LNCAP (cell line): ENCODE data around the gene LMNB1.

Experiments
- CTCF ChIP-seq: fragments of 450-650 bp; IDR thresholded peaks from 2 replicates; pipeline ENCODE4 v1.5.1; 2017; ENCODE audit warnings: mild to moderate bottlenecking

Gene LMNB1

DNA sequence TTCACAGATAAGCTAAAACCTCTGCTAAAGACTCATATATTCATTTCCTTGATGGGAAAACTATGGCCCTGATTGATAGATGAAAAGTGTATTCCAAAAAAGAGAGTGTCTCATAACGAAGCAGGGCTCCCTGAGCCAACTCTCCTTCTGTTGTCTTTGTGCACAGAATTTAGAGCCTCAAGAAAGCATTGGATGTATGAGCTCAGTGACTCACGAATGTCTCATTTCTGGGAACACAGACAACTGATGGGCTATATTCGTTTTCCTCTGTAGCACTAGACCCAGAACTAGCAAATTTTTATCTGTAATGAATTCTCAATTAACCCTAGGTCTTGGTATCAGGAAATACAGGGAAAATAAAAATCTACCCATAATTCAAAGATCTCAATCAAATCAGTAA is 88.4 kb downstream of the LMNB1 start:
- TF ChIP-seq CTCF: no peak

DNA sequence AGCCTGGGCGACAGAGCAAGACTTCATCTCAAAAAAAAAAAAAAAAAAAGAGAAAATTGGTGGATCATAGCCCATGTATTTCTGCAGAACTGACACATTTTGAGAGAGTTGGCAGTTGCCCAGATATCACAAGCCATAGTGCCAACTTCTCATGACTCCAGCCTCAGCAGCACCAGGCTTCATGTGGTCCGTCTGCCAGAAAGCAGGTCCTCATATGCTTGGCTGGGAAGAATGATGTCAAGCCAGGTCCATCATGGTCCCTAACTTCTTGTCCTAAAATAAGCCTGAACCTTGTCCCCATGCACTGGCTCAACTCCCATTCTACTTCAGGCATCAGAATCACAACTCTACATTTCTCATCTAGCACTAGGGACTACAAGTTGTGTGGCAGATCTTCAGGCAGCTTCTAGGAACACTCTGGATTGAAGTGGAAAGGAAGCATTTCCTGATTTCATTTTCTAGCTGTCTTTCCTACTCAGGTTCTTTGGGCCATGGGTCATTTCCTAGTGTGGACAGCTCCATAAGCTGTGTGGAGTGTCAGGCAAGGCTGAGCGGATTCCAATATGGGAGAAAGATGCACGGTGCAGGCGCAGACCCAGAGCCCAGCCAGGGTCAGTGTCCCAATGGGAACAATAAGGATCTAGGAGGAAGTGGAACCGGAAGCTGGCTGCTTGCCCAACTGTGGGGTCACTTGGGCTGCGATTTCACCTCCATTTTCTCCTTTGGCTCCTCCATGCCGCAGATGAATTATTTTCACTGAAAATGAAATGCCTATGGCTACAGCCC is 90.1 kb downstream of the LMNB1 start:
- TF ChIP-seq CTCF: no peak

- no peak for TF ChIP-seq CTCF
Observed at GRCh38 chr5:126868338-126869004, 91.5 kb downstream of the LMNB1 start.

DNA sequence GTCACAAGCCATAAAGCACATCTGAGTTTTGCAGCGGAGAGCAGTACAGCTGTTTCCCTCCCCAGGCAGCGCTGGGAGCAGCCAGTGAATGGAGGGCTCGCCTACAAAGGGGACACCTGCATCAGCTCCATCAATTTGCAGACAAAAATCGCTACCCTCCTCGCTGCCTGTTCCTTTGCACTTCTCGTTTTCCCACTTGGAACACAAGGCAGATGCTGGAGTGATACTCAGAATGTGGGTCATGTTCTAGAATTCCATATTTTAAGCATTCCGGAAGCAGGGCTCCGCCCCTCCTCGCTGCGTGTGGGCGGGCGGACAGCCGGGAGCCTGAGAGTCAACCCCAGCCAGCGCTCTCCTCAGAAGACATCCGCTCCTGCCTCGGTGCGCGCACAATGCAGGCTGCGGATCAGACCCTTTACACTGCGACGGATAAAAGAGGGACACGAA is 92.1 kb downstream of the LMNB1 start:
- no peak for TF ChIP-seq CTCF

DNA sequence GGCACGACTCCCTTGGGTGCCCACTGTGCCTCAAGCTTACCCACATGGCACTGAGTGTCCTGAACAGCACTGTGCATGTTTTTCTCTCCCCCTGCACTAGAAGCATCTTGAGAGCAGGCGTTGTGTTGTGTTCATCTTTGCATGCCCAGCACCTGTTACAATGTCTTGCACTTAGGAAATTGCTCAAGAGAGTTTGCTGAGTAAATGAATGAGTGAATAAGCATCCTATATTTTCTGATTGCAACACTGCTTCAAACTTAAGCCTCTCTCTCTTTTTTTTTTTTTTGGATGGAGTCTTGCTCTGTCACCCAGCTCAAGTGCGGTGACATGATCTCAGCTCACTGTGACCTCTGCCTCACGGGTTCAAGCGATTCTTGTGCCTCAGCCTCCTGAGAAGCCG is 94.5 kb downstream of the LMNB1 start:
- TF ChIP-seq CTCF: no peak

GRCh38 chr5:126872561-126873354 is 95.8 kb downstream of the LMNB1 start:
- TF ChIP-seq CTCF: no peak

DNA sequence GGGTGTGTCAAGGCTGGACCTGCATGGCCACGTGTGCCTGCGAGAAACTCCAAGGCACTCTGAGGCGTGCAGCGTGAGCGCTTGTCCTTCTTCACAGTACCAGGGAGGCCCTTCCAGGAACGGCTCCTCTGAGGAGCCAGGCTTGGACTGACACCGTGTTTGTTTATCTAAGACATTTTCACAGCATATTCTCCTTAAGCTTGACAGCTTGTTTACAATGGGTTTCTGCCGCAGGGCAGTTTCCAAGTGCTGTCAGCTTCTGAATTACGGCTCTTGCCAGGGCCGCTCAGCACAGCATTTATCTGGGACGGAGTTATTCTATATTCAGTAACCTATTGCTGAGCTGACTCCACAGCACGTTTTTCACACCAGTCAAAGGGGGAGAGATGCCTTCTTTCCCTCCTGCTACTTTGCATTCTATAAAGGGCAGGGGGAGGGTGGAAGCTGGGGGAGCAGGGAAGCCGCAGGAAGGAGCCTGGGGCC is 98.4 kb downstream of the LMNB1 start:
- TF ChIP-seq CTCF: no peak
